Keratinocyte (primary cell): ENCODE data around the gene BORCS5. TPM values are rescaled to one million over a fixed set of nuclear protein-coding genes. Genes with fewer than 3 reads are reported as not detected.

ENCODE experiments used
- DNase-seq: peaks from one replicate; pipeline ENCODE4 v3.0.0-alpha.2; 2011; ENCODE audit warnings: low read depth, missing footprints, low spot score
- FAIRE-seq: peaks from 2 replicates; lab custom pipeline; 2011; peaks lifted over from hg19 to GRCh38; lab: Jason Lieb, UNC
- H2AFZ ChIP-seq: 2 replicates; pipeline ENCODE4 v1.6.0; 2012; ENCODE audit warnings: low read length, control low read depth, inconsistent platforms; ENCODE audit not compliant: control insufficient read depth
- H3K27ac ChIP-seq: 2 replicates; pipeline ENCODE4 v1.5.1; 2011; ENCODE audit warnings: low read length; ENCODE audit not compliant: control insufficient read depth, insufficient read depth
- H3K27me3 ChIP-seq: 3 replicates; pipeline ENCODE4 v1.6.0; 2011; ENCODE audit warnings: low read length; ENCODE audit not compliant: control insufficient read depth, insufficient read depth; ENCODE audit errors: extremely low read depth
- H3K36me3 ChIP-seq, 2 experiments: 2 replicates in 1 of 2; 3 replicates in 1 of 2; pipeline ENCODE4 v1.5.1; 2011; ENCODE audit warnings: low read length in 2 of 2, mild to moderate bottlenecking in 1 of 2; ENCODE audit not compliant: control insufficient read depth in 2 of 2, insufficient read depth in 2 of 2; ENCODE audit errors: extremely low read depth in 1 of 2
- H3K4me1 ChIP-seq: 3 replicates; pipeline ENCODE4 v1.5.1; 2011; ENCODE audit warnings: low read length; ENCODE audit not compliant: control insufficient read depth, insufficient read depth; ENCODE audit errors: extremely low read depth
- H3K4me2 ChIP-seq: 3 replicates; pipeline ENCODE4 v1.6.0; 2011; ENCODE audit warnings: low read depth, low read length; ENCODE audit not compliant: control insufficient read depth, insufficient read depth; ENCODE audit errors: extremely low read depth
- H3K4me3 ChIP-seq, 3 experiments: fragments of 200-600 bp in 1 of 3; sonication (generic) in 1 of 3; 2 replicates in 2 of 3; 3 replicates in 1 of 3; pipeline ENCODE4 v1.5.1; 2011 to 2016; ENCODE audit warnings: low read length in 3 of 3, mild to moderate bottlenecking in 3 of 3, control low read depth in 2 of 3, inconsistent platforms in 1 of 3, low read depth in 1 of 3, mixed read lengths in 1 of 3, mixed run types in 1 of 3, moderate library complexity in 1 of 3; ENCODE audit not compliant: control insufficient read depth in 2 of 3, insufficient read depth in 2 of 3; ENCODE audit errors: extremely low read depth in 1 of 3
- H3K79me2 ChIP-seq: 2 replicates; pipeline ENCODE4 v1.6.0; 2012; ENCODE audit warnings: low read length; ENCODE audit not compliant: control insufficient read depth, insufficient read depth
- H3K9ac ChIP-seq: 3 replicates; pipeline ENCODE4 v1.6.0; 2011; ENCODE audit warnings: low read length; ENCODE audit not compliant: control insufficient read depth, insufficient read depth; ENCODE audit errors: extremely low read depth
- H3K9me1 ChIP-seq: 3 replicates; pipeline ENCODE4 v1.6.0; 2011; ENCODE audit warnings: low read length; ENCODE audit not compliant: control insufficient read depth, insufficient read depth; ENCODE audit errors: extremely low read depth
- H3K9me3 ChIP-seq: 2 replicates; pipeline ENCODE4 v1.5.1; 2012; ENCODE audit warnings: low read depth, low read length; ENCODE audit not compliant: control insufficient read depth
- H4K20me1 ChIP-seq: 3 replicates; pipeline ENCODE4 v1.6.0; 2011; ENCODE audit warnings: low read length; ENCODE audit not compliant: control insufficient read depth, insufficient read depth; ENCODE audit errors: extremely low read depth
- CTCF ChIP-seq, 3 experiments: IDR thresholded peaks in 1 of 3; conservative IDR thresholded peaks in 1 of 3; optimal IDR thresholded peaks in 1 of 3; 2 replicates in 2 of 3; 3 replicates in 1 of 3; pipeline versions ENCODE3 to v1.5.1; 2011; ENCODE audit warnings: low read length in 3 of 3, mild to moderate bottlenecking in 3 of 3, moderate library complexity in 2 of 3, control low read depth in 1 of 3, inconsistent platforms in 1 of 3; ENCODE audit not compliant: insufficient read depth in 2 of 3; ENCODE audit errors: extremely low read depth in 1 of 3
- EZH2 ChIP-seq: IDR thresholded peaks from one replicate; pipeline ENCODE4 v1.6.1; 2012; ENCODE audit warnings: inconsistent platforms, mild to moderate bottlenecking, low read length, moderate library complexity
- dilution Hi-C: fragments of 300-500 bp; cut with MboI; formaldehyde crosslinking; loops from one replicate; pipeline ENCODE4 v1.7.0; 2020; ENCODE audit warnings: low sequenced_read_pairs; ENCODE audit not compliant: extremely low pct_ligation_motif_present
- polyA plus RNA-seq, 5 experiments: library from polyadenylated mRNA; depleted of rRNA in 3 of 5; stranded (reverse) in 3 of 5; stranded (forward) in 1 of 5; unstranded in 1 of 5; fragments of >200 nt; gene quantifications; 1 replicate in 1 of 5; 2 replicates in 3 of 5; 3 replicates in 1 of 5; pipeline versions ENCODE4 v1.2.1 to v1.2.3, GENCODE V29; 2011 to 2012; ENCODE audit warnings: missing spikeins in 2 of 5, low read depth in 1 of 5, low replicate concordance in 1 of 5

The BORCS5 gene
- polyA plus RNA-seq, 1 donor (not counting 4 experiments of a cell fraction or from before 2014, with no cell fraction given): 5.4 TPM

GRCh38 chr12:12467688-12468261, 110.9 kb downstream of the BORCS5 start:
- DNase-seq (no peak), FAIRE-seq (no peak)
- no peaks in the 10 kb centered on the region for H4K20me1 ChIP-seq
- H3K4me2 ChIP-seq: no peak overlapping the region
- TF ChIP-seq EZH2 (no peak), CTCF (optimal IDR thresholded peaks at IDR 0.05 in 1 of 3, IDR thresholded peaks at IDR 0.05 in 1 of 3, conservative IDR thresholded peaks at IDR 0.05 in 1 of 3; ENCODE audit: extremely low read depth in 1 of 3, insufficient read depth in 2 of 3, low read length in 3 of 3) (no peak)
- H3K27ac ChIP-seq: no peak overlapping the region
- H3K36me3 ChIP-seq: no peaks in the 10 kb centered on the region
- peaks cover 17% of the 10 kb centered on the region for H3K4me1 ChIP-seq
- dilution Hi-C loops: no loop called here
- H3K9ac ChIP-seq: no peak overlapping the region
- H3K27me3 ChIP-seq: no peaks in the 10 kb centered on the region
- H2AFZ ChIP-seq: no peak overlapping the region
- H3K79me2 ChIP-seq: no peaks in the 10 kb centered on the region
- H3K9me3 ChIP-seq: no peaks in the 10 kb centered on the region
- no peaks in the 10 kb centered on the region for H3K9me1 ChIP-seq
- no peak overlapping the region for H3K4me3 ChIP-seq

GRCh38 chr12:12468575-12468974, 111.7 kb downstream of the BORCS5 start:
- H3K79me2 ChIP-seq: no peaks in the 10 kb centered on the region
- peak overlapping the region; percentile 66 for H3K27ac ChIP-seq
- no peak overlapping the region for H2AFZ ChIP-seq
- no peaks in the 10 kb centered on the region for H3K9me3 ChIP-seq
- FAIRE-seq (no peak), DNase-seq (no peak)
- no peaks in the 10 kb centered on the region for H4K20me1 ChIP-seq
- TF ChIP-seq CTCF (optimal IDR thresholded peaks at IDR 0.05 in 1 of 3, IDR thresholded peaks at IDR 0.05 in 1 of 3, conservative IDR thresholded peaks at IDR 0.05 in 1 of 3; ENCODE audit: extremely low read depth in 1 of 3, insufficient read depth in 2 of 3, low read length in 3 of 3): no peak
- TF ChIP-seq EZH2: no peak
- peaks cover 17% of the 10 kb centered on the region for H3K4me1 ChIP-seq
- dilution Hi-C loops: no loop called here
- no peaks in the 10 kb centered on the region for H3K9me1 ChIP-seq
- H3K4me3 ChIP-seq: no peak overlapping the region
- no peak overlapping the region for H3K4me2 ChIP-seq
- no peak overlapping the region for H3K9ac ChIP-seq
- H3K36me3 ChIP-seq: no peaks in the 10 kb centered on the region
- no peaks in the 10 kb centered on the region for H3K27me3 ChIP-seq
